SK-N-SH treated with all-trans-retinoic acid at 6 μM for 48 hours (cell line): Measurements from ENCODE around the gene KRTAP19-4.

Experiments used
- ATAC-seq: fragments of 200-7000 bp; cut with Tn5 transposase; 3 replicates; pipeline ENCODE4 v1.9.1; 2020; ENCODE audit warnings: mild to moderate bottlenecking, moderate library complexity
- ARNTL ChIP-seq: fragments of 450-650 bp; formaldehyde crosslinking; IDR thresholded peaks from 2 replicates; pipeline ENCODE4 v1.5.0; 2020; ENCODE audit warnings: low read depth, mild to moderate bottlenecking, moderate library complexity, borderline replicate concordance
- BACH2 ChIP-seq: fragments of 250-450 bp; sonication (Bioruptor Pico); IDR thresholded peaks from 2 replicates; pipeline ENCODE4 v1.9.0; 2021; ENCODE audit warnings: mild to moderate bottlenecking, borderline replicate concordance
- CREB5 ChIP-seq: fragments of 250-450 bp; sonication (Bioruptor Pico); IDR thresholded peaks from 2 replicates; pipeline ENCODE4 v1.5.1; 2020; ENCODE audit warnings: low read depth, mild to moderate bottlenecking, moderate library complexity
- CSDC2 ChIP-seq: fragments of 250-450 bp; sonication (Bioruptor Pico); IDR thresholded peaks from 2 replicates; pipeline ENCODE4 v1.5.0; 2020; ENCODE audit warnings: mild to moderate bottlenecking, moderate library complexity
- CSRNP3 ChIP-seq: fragments of 250-450 bp; sonication (Bioruptor Pico); IDR thresholded peaks from 2 replicates; pipeline ENCODE4 v1.5.1; 2021; ENCODE audit warnings: mild to moderate bottlenecking, moderate library complexity
- GLIS3 ChIP-seq: fragments of 250-450 bp; sonication (Bioruptor Pico); IDR thresholded peaks from 2 replicates; pipeline ENCODE4 v1.5.0; 2020; ENCODE audit warnings: mild to moderate bottlenecking, moderate library complexity
- ISL1 ChIP-seq: fragments of 250-450 bp; sonication (Bioruptor Pico); IDR thresholded peaks from 2 replicates; pipeline ENCODE4 v2.1.2; 2022; ENCODE audit warnings: mild to moderate bottlenecking, moderate library complexity
- OSR1 ChIP-seq: fragments of 250-450 bp; sonication (Bioruptor Pico); IDR thresholded peaks from 2 replicates; pipeline ENCODE4 v1.8.0; 2022; ENCODE audit warnings: moderate library complexity, mild to moderate bottlenecking, inconsistent platforms
- PATZ1 ChIP-seq: fragments of 250-450 bp; sonication (Bioruptor Pico); IDR thresholded peaks from 2 replicates; pipeline ENCODE4 v1.8.0; 2020; ENCODE audit warnings: mild to moderate bottlenecking, moderate library complexity, borderline replicate concordance
- POU6F1 ChIP-seq: fragments of 250-450 bp; sonication (Bioruptor Pico); IDR thresholded peaks from 2 replicates; pipeline ENCODE4 v1.8.0; 2021; ENCODE audit warnings: low read depth, mild to moderate bottlenecking, moderate library complexity, borderline replicate concordance
- PPARA ChIP-seq: fragments of 250-450 bp; sonication (Bioruptor Pico); IDR thresholded peaks from 2 replicates; pipeline ENCODE4 v1.5.0; 2020; ENCODE audit warnings: mild to moderate bottlenecking, borderline replicate concordance
- RARB ChIP-seq: fragments of 250-450 bp; sonication (Bioruptor Pico); IDR thresholded peaks from 2 replicates; pipeline ENCODE4 v1.8.0; 2021; ENCODE audit warnings: mild to moderate bottlenecking, moderate library complexity
- SNAI2 ChIP-seq: fragments of 250-450 bp; sonication (Bioruptor Pico); IDR thresholded peaks from 2 replicates; pipeline ENCODE4 v1.5.0; 2020; ENCODE audit warnings: mild to moderate bottlenecking, moderate library complexity
- TCF4 ChIP-seq: fragments of 250-450 bp; sonication (Bioruptor Pico); IDR thresholded peaks from 2 replicates; pipeline ENCODE4 v1.8.0; 2021; ENCODE audit warnings: mild to moderate bottlenecking, moderate library complexity, borderline replicate concordance
- TOX ChIP-seq: fragments of 250-450 bp; sonication (Bioruptor Pico); IDR thresholded peaks from 2 replicates; pipeline ENCODE4 v1.8.0; 2021; ENCODE audit warnings: mild to moderate bottlenecking, moderate library complexity, borderline replicate concordance
- TSHZ2 ChIP-seq: fragments of 250-450 bp; sonication (Bioruptor Pico); IDR thresholded peaks from 2 replicates; pipeline ENCODE4 v1.5.0; 2020; ENCODE audit warnings: mild to moderate bottlenecking, moderate library complexity
- ZC3H10 ChIP-seq: fragments of 250-450 bp; sonication (Bioruptor Pico); IDR thresholded peaks from 2 replicates; pipeline ENCODE4 v1.5.1; 2021; ENCODE audit warnings: mild to moderate bottlenecking, moderate library complexity
- ZFP3 ChIP-seq: fragments of 250-450 bp; sonication (Bioruptor Pico); IDR thresholded peaks from 2 replicates; pipeline ENCODE4 v1.5.0; 2020; ENCODE audit warnings: mild to moderate bottlenecking, moderate library complexity
- ZFP30 ChIP-seq: fragments of 450-650 bp; formaldehyde crosslinking; IDR thresholded peaks from 2 replicates; pipeline ENCODE4 v1.5.0; 2022; ENCODE audit warnings: mild to moderate bottlenecking, moderate library complexity
- ZNF70 ChIP-seq: fragments of 450-650 bp; formaldehyde crosslinking; IDR thresholded peaks from 2 replicates; pipeline ENCODE4 v1.5.0; 2020; ENCODE audit warnings: mild to moderate bottlenecking, moderate library complexity
- ZNF8 ChIP-seq: fragments of 450-650 bp; formaldehyde crosslinking; IDR thresholded peaks from 2 replicates; pipeline ENCODE4 v1.5.0; 2020; ENCODE audit warnings: mild to moderate bottlenecking, moderate library complexity

The KRTAP19-4 gene

GRCh38 chr21:30491963-30492428, 5.0 kb downstream of the KRTAP19-4 start, which contains the start of gene KRTAP19-3:
Gene KRTAP19-3, minus strand, starts transcription at chr21:30492013. Its CDS starts 56 bp downstream, at chr21:30491957.
- TF ChIP-seq PPARA (CRISPR knock-in tag), result no peak
- TF ChIP-seq TCF4 (CRISPR knock-in tag), result no peak
- no peak for TF ChIP-seq POU6F1 (CRISPR knock-in tag)
- TF ChIP-seq, all 23 proteins: peak for 0
- ATAC-seq, result no peak

- no peak for ATAC-seq
- TF ChIP-seq ZFP3 (CRISPR knock-in tag) (no peak), ZC3H10 (CRISPR knock-in tag) (no peak), SNAI2 (CRISPR knock-in tag) (no peak), ZFP30 (CRISPR knock-in tag) (no peak), CREB5 (no peak), OSR1 (no peak), BACH2 (CRISPR knock-in tag) (no peak)
Measured at GRCh38 chr21:30487336-30487735, 9.6 kb downstream of the KRTAP19-4 start, which contains the start of gene KRTAP19-2. Gene KRTAP19-2, minus strand, starts transcription at chr21:30487436. Its CDS starts 88 bp downstream, at chr21:30487348.

GRCh38 chr21:30486180-30486579, 10.8 kb downstream of the KRTAP19-4 start:
- no peak for TF ChIP-seq TOX (CRISPR knock-in tag)
- no peak for TF ChIP-seq TCF4 (CRISPR knock-in tag)
- TF ChIP-seq OSR1, result no peak
- no peak for TF ChIP-seq CREB5
- no peak for TF ChIP-seq RARB (CRISPR knock-in tag)
- TF ChIP-seq ZC3H10 (CRISPR knock-in tag), result no peak
- TF ChIP-seq ISL1 (CRISPR knock-in tag), result no peak
- TF ChIP-seq TSHZ2 (CRISPR knock-in tag), result no peak
- no peak for TF ChIP-seq ARNTL (CRISPR knock-in tag)
- TF ChIP-seq PATZ1 (CRISPR knock-in tag), result no peak
- TF ChIP-seq ZNF70 (CRISPR knock-in tag), result no peak
- TF ChIP-seq SNAI2 (CRISPR knock-in tag), result no peak
- TF ChIP-seq CSRNP3 (CRISPR knock-in tag), result no peak
- TF ChIP-seq GLIS3 (CRISPR knock-in tag), result no peak
- no peak for TF ChIP-seq CSDC2 (CRISPR knock-in tag)
- TF ChIP-seq ZFP30 (CRISPR knock-in tag), result no peak
- no peak for TF ChIP-seq ZNF8 (CRISPR knock-in tag)
- no peak for ATAC-seq
